ENCODE data around the gene ATP10B.

- TF ChIP-seq CTCF (IDR thresholded peaks at IDR 0.05), result no peak
- no peak for TF ChIP-seq POLR2A (IDR thresholded peaks at IDR 0.05)
Measured at GRCh38 chr5:160774666-160775315, 77.2 kb downstream of the ATP10B start.
